H9 (cell line): Measurements from ENCODE around the gene CCL15. TPM values are rescaled to one million over a fixed set of nuclear protein-coding genes. Genes with fewer than 3 reads are reported as not detected.

Experiments used
- DNase-seq: peaks from one replicate; pipeline ENCODE4 v3.0.0-alpha.2; 2017
- H2AFZ ChIP-seq: one replicate; pipeline ENCODE4 v1.6.1; 2013; ENCODE audit warnings: mild to moderate bottlenecking, low read length, control low read depth, moderate library complexity
- H2AK5ac ChIP-seq: 2 replicates; pipeline ENCODE4 v1.6.1; 2013; ENCODE audit warnings: low read length, control low read depth, mixed read lengths; ENCODE audit not compliant: insufficient read length
- H2BK120ac ChIP-seq: one replicate; pipeline ENCODE4 v1.6.1; 2013; ENCODE audit warnings: low read depth, mild to moderate bottlenecking, low read length, control low read depth, inconsistent platforms; ENCODE audit not compliant: poor library complexity, severe bottlenecking
- H2BK12ac ChIP-seq: 2 replicates; pipeline ENCODE4 v1.6.1; 2013; ENCODE audit warnings: low read length, control low read depth, mixed read lengths, low read depth; ENCODE audit not compliant: insufficient read length
- H2BK15ac ChIP-seq: 2 replicates; pipeline ENCODE4 v1.6.1; 2013; ENCODE audit warnings: low read depth, low read length, control low read depth
- H2BK20ac ChIP-seq: one replicate; pipeline ENCODE4 v1.6.1; 2013; ENCODE audit warnings: low read depth, mild to moderate bottlenecking, low read length, control low read depth, inconsistent platforms; ENCODE audit not compliant: poor library complexity, severe bottlenecking
- H2BK5ac ChIP-seq: 2 replicates; pipeline ENCODE4 v1.6.1; 2013; ENCODE audit warnings: low read length, control low read depth, mixed read lengths; ENCODE audit not compliant: insufficient read length
- H3K14ac ChIP-seq: 2 replicates; pipeline ENCODE4 v1.6.1; 2013; ENCODE audit warnings: low read length, control low read depth; ENCODE audit not compliant: insufficient read depth
- H3K18ac ChIP-seq: 2 replicates; pipeline ENCODE4 v1.6.1; 2013; ENCODE audit warnings: low read depth, mild to moderate bottlenecking, mixed read lengths, low read length, control low read depth; ENCODE audit not compliant: insufficient read length
- H3K23ac ChIP-seq: 2 replicates; pipeline ENCODE4 v1.6.1; 2013; ENCODE audit warnings: low read length, control low read depth, mixed read lengths, low read depth; ENCODE audit not compliant: insufficient read length
- H3K23me2 ChIP-seq: 2 replicates; pipeline ENCODE4 v1.6.1; 2013; ENCODE audit warnings: low read depth, mild to moderate bottlenecking, mixed read lengths, low read length, control low read depth; ENCODE audit not compliant: insufficient read length, poor library complexity, severe bottlenecking
- H3K27ac ChIP-seq: 2 replicates; pipeline ENCODE4 v1.5.1; 2013; ENCODE audit warnings: low read length, control low read depth, mixed read lengths, low read depth; ENCODE audit not compliant: insufficient read length
- H3K27me3 ChIP-seq: 2 replicates; pipeline ENCODE4 v1.6.1; 2013; ENCODE audit warnings: low read length, control low read depth, inconsistent platforms; ENCODE audit not compliant: insufficient read depth
- H3K4ac ChIP-seq: 2 replicates; pipeline ENCODE4 v1.6.1; 2013; ENCODE audit warnings: low read depth, mild to moderate bottlenecking, control low read depth, inconsistent platforms, low read length, moderate library complexity
- H3K4me1 ChIP-seq: 2 replicates; pipeline ENCODE4 v1.6.1; 2013; ENCODE audit warnings: low read length, control low read depth, inconsistent platforms; ENCODE audit not compliant: insufficient read depth
- H3K4me2 ChIP-seq: 2 replicates; pipeline ENCODE4 v1.6.1; 2013; ENCODE audit warnings: low read length, control low read depth, mixed read lengths; ENCODE audit not compliant: insufficient read length, insufficient read depth
- H3K56ac ChIP-seq: 2 replicates; pipeline ENCODE4 v1.6.1; 2013; ENCODE audit warnings: low read depth, mild to moderate bottlenecking, mixed read lengths, low read length, control low read depth; ENCODE audit not compliant: insufficient read length
- H3K79me1 ChIP-seq: 2 replicates; pipeline ENCODE4 v1.6.1; 2013; ENCODE audit warnings: low read depth, mild to moderate bottlenecking, moderate library complexity, low read length, control low read depth, inconsistent platforms; ENCODE audit not compliant: insufficient read depth, poor library complexity, severe bottlenecking
- H3K79me2 ChIP-seq: 2 replicates; pipeline ENCODE4 v1.6.1; 2013; ENCODE audit warnings: low read length, control low read depth, inconsistent platforms; ENCODE audit not compliant: insufficient read depth
- H3K9ac ChIP-seq: 2 replicates; pipeline ENCODE4 v1.6.1; 2013; ENCODE audit warnings: low read length, control low read depth, mixed read lengths; ENCODE audit not compliant: insufficient read length; ENCODE audit errors: extremely low read depth
- H3K9me3 ChIP-seq: one replicate; pipeline ENCODE4 v1.6.1; 2013; ENCODE audit warnings: low read depth, low read length, inconsistent platforms; ENCODE audit not compliant: control insufficient read depth
- H3T11ph ChIP-seq: one replicate; pipeline ENCODE4 v1.6.1; 2013; ENCODE audit warnings: mild to moderate bottlenecking, low read length, control low read depth, inconsistent platforms
- H4K20me1 ChIP-seq: one replicate; pipeline ENCODE4 v1.6.1; 2013; ENCODE audit not compliant: control insufficient read depth, insufficient read length, insufficient read depth
- H4K5ac ChIP-seq: 2 replicates; pipeline ENCODE4 v1.6.1; 2013; ENCODE audit warnings: low read depth, mild to moderate bottlenecking, mixed read lengths, low read length, control low read depth; ENCODE audit not compliant: insufficient read length
- H4K8ac ChIP-seq: replicated peaks from 2 replicates; pipeline ENCODE4 v1.6.1; 2013; ENCODE audit warnings: low read length, control low read depth, mixed read lengths, low read depth; ENCODE audit not compliant: insufficient read length
- H4K91ac ChIP-seq: 2 replicates; pipeline ENCODE4 v1.6.1; 2013; ENCODE audit warnings: low read depth, mild to moderate bottlenecking, moderate library complexity, mixed read lengths, low read length, control low read depth; ENCODE audit not compliant: insufficient read length
- H3K27ac Mint-ChIP-seq, 3 experiments: 2 replicates in 2 of 3; 3 replicates in 1 of 3; pipeline ENCODE4 v1.8.0; 2020 to 2021; ENCODE audit warnings: mixed read lengths in 3 of 3, mild to moderate bottlenecking in 1 of 3, moderate library complexity in 1 of 3
- H3K27me3 Mint-ChIP-seq: 2 replicates; pipeline ENCODE4 v1.8.0; 2021; ENCODE audit warnings: low read depth, mild to moderate bottlenecking, moderate library complexity, mixed read lengths
- H3K36me3 Mint-ChIP-seq, 3 experiments: 2 replicates in 2 of 3; 3 replicates in 1 of 3; pipeline ENCODE4 v1.8.0; 2020 to 2021; ENCODE audit warnings: low read depth in 3 of 3, mixed read lengths in 3 of 3; ENCODE audit not compliant: insufficient read depth in 1 of 3
- H3K4me1 Mint-ChIP-seq, 2 experiments: 2 replicates each; pipeline ENCODE4 v1.8.0; 2020; ENCODE audit warnings: mixed read lengths in 2 of 2
- H3K4me3 Mint-ChIP-seq, 2 experiments: 2 replicates in 1 of 2; 3 replicates in 1 of 2; pipeline ENCODE4 v1.8.0; 2020 to 2021; ENCODE audit warnings: mild to moderate bottlenecking in 2 of 2, mixed read lengths in 2 of 2, moderate library complexity in 1 of 2
- H3K9me3 Mint-ChIP-seq, 2 experiments: 2 replicates in 1 of 2; 3 replicates in 1 of 2; pipeline ENCODE4 v1.8.0; 2020; ENCODE audit warnings: mild to moderate bottlenecking in 2 of 2, mixed read lengths in 2 of 2, moderate library complexity in 1 of 2
- WGBS: extraction: QIAGEN DNeasy Blood & Tissue Kit; methylation state at CpG from one replicate; pipeline ENCODE4 v1.1.7; 2013; ENCODE audit warnings: missing lambda C conversion rate, low lambda C conversion rate, mixed read lengths; ENCODE audit not compliant: insufficient read length; ENCODE audit errors: extremely low coverage; 5-methylcytosine and 5-hydroxymethylcytosine counted together
- total RNA-seq: library from RNA; stranded (reverse); gene quantifications from 2 replicates; pipeline ENCODE4 v1.2.1, GENCODE V29; 2021
- TF ChIP-seq, protein P1 (sequence below): fragments of 200-600 bp; sonication (generic); conservative IDR thresholded peaks from 3 replicates; pipeline ENCODE4 v1.8.0; 2021; ENCODE audit warnings: antibody characterized with exemption, mild to moderate bottlenecking

CCL15 gene
- total RNA-seq, 1 experiment from 2014 or later, result not detected

DNA sequence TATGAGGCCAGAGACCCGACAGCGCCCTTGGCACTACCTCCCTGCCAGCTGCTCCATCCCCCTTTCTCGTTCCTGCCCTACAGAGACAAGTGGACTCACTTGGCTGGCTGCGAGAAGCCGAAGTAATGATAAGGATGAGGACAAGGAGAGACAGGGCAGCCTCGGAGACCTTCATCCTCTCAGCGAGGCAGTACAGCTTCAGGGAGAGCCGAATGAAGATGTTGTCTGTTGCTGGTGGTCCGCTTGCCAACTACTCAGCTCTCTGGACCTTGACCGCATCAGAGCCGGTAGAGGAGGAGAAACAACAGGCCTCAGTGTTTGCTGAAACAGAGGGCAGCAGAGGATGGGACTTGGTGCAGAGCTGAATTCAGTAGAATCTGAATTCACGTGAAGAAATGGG is 20.1 kb downstream of the CCL15 start, which contains the start of gene CCL16:
Gene CCL16, minus strand, starts transcription at position 252 of the 400 bp plus-strand sequence. Its CDS starts 77 bp downstream, at position 175.
- no peaks in the 10 kb centered on the region for H3K79me2 ChIP-seq
- no peak within 1 kb of the TSS for H4K8ac ChIP-seq
- H3K27me3 ChIP-seq, result no peaks in the 10 kb centered on the region
- no peak within 1 kb of the TSS for H3K56ac ChIP-seq
- TF ChIP-seq, protein P1, sequence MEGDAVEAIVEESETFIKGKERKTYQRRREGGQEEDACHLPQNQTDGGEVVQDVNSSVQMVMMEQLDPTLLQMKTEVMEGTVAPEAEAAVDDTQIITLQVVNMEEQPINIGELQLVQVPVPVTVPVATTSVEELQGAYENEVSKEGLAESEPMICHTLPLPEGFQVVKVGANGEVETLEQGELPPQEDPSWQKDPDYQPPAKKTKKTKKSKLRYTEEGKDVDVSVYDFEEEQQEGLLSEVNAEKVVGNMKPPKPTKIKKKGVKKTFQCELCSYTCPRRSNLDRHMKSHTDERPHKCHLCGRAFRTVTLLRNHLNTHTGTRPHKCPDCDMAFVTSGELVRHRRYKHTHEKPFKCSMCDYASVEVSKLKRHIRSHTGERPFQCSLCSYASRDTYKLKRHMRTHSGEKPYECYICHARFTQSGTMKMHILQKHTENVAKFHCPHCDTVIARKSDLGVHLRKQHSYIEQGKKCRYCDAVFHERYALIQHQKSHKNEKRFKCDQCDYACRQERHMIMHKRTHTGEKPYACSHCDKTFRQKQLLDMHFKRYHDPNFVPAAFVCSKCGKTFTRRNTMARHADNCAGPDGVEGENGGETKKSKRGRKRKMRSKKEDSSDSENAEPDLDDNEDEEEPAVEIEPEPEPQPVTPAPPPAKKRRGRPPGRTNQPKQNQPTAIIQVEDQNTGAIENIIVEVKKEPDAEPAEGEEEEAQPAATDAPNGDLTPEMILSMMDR, result no peak
- no peak within 1 kb of the TSS for H2BK15ac ChIP-seq
- no peak within 1 kb of the TSS for H2BK20ac ChIP-seq
- WGBS, result no CpG with 5 or more reads among the region's 12 CpGs
- no peak within 1 kb of the TSS for H4K5ac ChIP-seq
- no peak within 1 kb of the TSS for H3K9ac ChIP-seq
- no peak within 1 kb of the TSS for H2BK5ac ChIP-seq
- no peaks in the 10 kb centered on the region for H3K36me3 Mint-ChIP-seq
- no peak within 1 kb of the TSS for H4K91ac ChIP-seq
- no peaks in the 10 kb centered on the region for H3K23me2 ChIP-seq
- no peak within 1 kb of the TSS for H3K4me2 ChIP-seq
- DNase-seq, result peak; percentile 18
- H2BK12ac ChIP-seq, result no peak within 1 kb of the TSS
- peaks cover under 1 to 3% of the 10 kb centered on the region in 2 experiments; a peak in 1 of 4 replicates for H3K4me1 Mint-ChIP-seq
- H2AK5ac ChIP-seq, result no peak within 1 kb of the TSS
- no peaks in the 10 kb centered on the region for H3K9me3 Mint-ChIP-seq
- H3K27ac ChIP-seq, result no peak within 1 kb of the TSS
- H3K14ac ChIP-seq, result no peak within 1 kb of the TSS
- H3K18ac ChIP-seq, result no peak within 1 kb of the TSS
- H3T11ph ChIP-seq, result no peak within 1 kb of the TSS
- peaks cover 4% of the 10 kb centered on the region for H3K27me3 Mint-ChIP-seq
- H2AFZ ChIP-seq, result no peak within 1 kb of the TSS
- no peaks in the 10 kb centered on the region for H4K20me1 ChIP-seq
- no peaks in the 10 kb centered on the region for H3K4me1 ChIP-seq
- no peak within 1 kb of the TSS for H2BK120ac ChIP-seq
- H3K4me3 Mint-ChIP-seq, result no peak within 1 kb of the TSS
- H3K79me1 ChIP-seq, result no peaks in the 10 kb centered on the region
- no peaks in the 10 kb centered on the region for H3K9me3 ChIP-seq
- H3K23ac ChIP-seq, result no peak within 1 kb of the TSS
- no peak within 1 kb of the TSS; a peak in 1 of 7 replicates for H3K27ac Mint-ChIP-seq
- no peak within 1 kb of the TSS for H3K4ac ChIP-seq
